ENCODE measurements around the gene MCU. TPM values are rescaled to one million over a fixed set of nuclear protein-coding genes. Genes with fewer than 3 reads are reported as not detected.

The MCU gene
- polyA plus RNA-seq, 1 donor from 2014 or later = 22.9 TPM

DNA sequence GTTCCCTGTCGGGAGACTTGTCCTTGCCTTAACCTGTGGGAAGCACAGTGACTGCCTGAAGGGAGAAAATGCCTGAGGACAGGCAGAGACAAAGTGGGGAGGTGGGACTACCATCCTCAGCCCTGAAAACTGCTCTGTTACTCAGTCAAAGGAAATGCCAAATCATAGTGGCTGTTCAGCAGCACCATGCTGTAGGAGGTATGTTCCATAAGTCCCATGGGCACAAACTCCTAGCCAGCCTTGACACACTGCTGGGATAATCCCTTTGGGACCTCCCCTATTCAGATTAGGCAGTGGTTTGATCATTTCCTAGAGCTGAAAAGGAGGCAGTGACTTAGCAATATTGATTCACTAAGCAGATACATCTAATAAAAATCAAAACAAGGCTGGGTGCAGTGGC is 80.1 kb downstream of the MCU start:
- no peak overlapping the region for H3K27ac ChIP-seq (ENCODE audit: low read length)
- H3K36me3 ChIP-seq (ENCODE audit: insufficient read depth, low read length) = no peaks in the 10 kb centered on the region
- no peaks in the 10 kb centered on the region for H3K79me2 ChIP-seq (replicated peaks; ENCODE audit: insufficient read depth, low read length)
- H3K4me3 ChIP-seq (ENCODE audit: low read length) = no peak overlapping the region
- H3K27me3 ChIP-seq (ENCODE audit: insufficient read depth, low read depth, low read length) = no peaks in the 10 kb centered on the region
- no peak overlapping the region for H3K9ac ChIP-seq (ENCODE audit: low read length)
- H3K9me3 ChIP-seq (ENCODE audit: low read length) = peaks cover 9% of the 10 kb centered on the region
- H3K4me2 ChIP-seq (ENCODE audit: low read length) = no peak overlapping the region
- H2AFZ ChIP-seq (ENCODE audit: low read depth, low read length) = no peak overlapping the region
- no peaks in the 10 kb centered on the region for H3K9me2 ChIP-seq (ENCODE audit: insufficient read depth, low read length)
- TF ChIP-seq MXI1 (conservative IDR thresholded peaks at IDR 0.05; ENCODE audit: poor library complexity, severe bottlenecking) (no peak), TAF1 (IDR thresholded peaks at IDR 0.05; ENCODE audit: low read depth) (no peak), RAD21 (conservative IDR thresholded peaks at IDR 0.05) (no peak), EP300 (conservative IDR thresholded peaks at IDR 0.05; ENCODE audit: poor library complexity, severe bottlenecking) (no peak), EZH2 (IDR thresholded peaks at IDR 0.05; ENCODE audit: borderline replicate concordance, insufficient read depth, low read length, poor library complexity, severe bottlenecking) (no peak), POLR2AphosphoS5 (IDR thresholded peaks at IDR 0.05) (no peak), SMC3 (conservative IDR thresholded peaks at IDR 0.05; ENCODE audit: poor library complexity) (no peak)
- TF ChIP-seq, protein P1, sequence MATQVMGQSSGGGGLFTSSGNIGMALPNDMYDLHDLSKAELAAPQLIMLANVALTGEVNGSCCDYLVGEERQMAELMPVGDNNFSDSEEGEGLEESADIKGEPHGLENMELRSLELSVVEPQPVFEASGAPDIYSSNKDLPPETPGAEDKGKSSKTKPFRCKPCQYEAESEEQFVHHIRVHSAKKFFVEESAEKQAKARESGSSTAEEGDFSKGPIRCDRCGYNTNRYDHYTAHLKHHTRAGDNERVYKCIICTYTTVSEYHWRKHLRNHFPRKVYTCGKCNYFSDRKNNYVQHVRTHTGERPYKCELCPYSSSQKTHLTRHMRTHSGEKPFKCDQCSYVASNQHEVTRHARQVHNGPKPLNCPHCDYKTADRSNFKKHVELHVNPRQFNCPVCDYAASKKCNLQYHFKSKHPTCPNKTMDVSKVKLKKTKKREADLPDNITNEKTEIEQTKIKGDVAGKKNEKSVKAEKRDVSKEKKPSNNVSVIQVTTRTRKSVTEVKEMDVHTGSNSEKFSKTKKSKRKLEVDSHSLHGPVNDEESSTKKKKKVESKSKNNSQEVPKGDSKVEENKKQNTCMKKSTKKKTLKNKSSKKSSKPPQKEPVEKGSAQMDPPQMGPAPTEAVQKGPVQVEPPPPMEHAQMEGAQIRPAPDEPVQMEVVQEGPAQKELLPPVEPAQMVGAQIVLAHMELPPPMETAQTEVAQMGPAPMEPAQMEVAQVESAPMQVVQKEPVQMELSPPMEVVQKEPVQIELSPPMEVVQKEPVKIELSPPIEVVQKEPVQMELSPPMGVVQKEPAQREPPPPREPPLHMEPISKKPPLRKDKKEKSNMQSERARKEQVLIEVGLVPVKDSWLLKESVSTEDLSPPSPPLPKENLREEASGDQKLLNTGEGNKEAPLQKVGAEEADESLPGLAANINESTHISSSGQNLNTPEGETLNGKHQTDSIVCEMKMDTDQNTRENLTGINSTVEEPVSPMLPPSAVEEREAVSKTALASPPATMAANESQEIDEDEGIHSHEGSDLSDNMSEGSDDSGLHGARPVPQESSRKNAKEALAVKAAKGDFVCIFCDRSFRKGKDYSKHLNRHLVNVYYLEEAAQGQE (IDR thresholded peaks at IDR 0.05; ENCODE audit: borderline replicate concordance) = no peak
- TF ChIP-seq, protein P2, sequence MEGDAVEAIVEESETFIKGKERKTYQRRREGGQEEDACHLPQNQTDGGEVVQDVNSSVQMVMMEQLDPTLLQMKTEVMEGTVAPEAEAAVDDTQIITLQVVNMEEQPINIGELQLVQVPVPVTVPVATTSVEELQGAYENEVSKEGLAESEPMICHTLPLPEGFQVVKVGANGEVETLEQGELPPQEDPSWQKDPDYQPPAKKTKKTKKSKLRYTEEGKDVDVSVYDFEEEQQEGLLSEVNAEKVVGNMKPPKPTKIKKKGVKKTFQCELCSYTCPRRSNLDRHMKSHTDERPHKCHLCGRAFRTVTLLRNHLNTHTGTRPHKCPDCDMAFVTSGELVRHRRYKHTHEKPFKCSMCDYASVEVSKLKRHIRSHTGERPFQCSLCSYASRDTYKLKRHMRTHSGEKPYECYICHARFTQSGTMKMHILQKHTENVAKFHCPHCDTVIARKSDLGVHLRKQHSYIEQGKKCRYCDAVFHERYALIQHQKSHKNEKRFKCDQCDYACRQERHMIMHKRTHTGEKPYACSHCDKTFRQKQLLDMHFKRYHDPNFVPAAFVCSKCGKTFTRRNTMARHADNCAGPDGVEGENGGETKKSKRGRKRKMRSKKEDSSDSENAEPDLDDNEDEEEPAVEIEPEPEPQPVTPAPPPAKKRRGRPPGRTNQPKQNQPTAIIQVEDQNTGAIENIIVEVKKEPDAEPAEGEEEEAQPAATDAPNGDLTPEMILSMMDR (IDR thresholded peaks at IDR 0.05; ENCODE audit: poor library complexity, severe bottlenecking) = no peak
- no peaks in the 10 kb centered on the region for H4K20me1 ChIP-seq (ENCODE audit: insufficient read depth)
- H3F3A ChIP-seq (ENCODE audit: insufficient read depth, low read length, poor library complexity, severe bottlenecking) = no peaks in the 10 kb centered on the region

DNA sequence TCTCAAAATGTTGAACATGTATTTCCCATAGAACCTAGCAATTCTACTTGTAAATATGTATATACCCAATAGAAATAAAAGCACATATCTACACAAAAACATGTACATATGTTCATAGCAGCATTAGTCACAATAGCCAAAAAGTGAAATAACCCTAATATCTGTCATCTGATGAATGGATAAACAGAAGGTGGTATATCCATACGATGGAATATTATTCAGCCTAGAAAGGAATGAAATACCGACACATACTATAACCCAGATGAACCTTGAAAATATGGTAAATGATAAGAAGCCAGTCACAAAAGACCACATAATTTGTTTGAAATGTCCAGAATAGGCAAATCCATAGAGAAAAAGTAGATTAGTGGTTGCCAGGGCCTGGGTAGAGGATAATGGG is 87.9 kb downstream of the MCU start:
- no peaks in the 10 kb centered on the region for H3F3A ChIP-seq (ENCODE audit: insufficient read depth, low read length, poor library complexity, severe bottlenecking)
- no peaks in the 10 kb centered on the region for H3K79me2 ChIP-seq (replicated peaks; ENCODE audit: insufficient read depth, low read length)
- H3K4me3 ChIP-seq (ENCODE audit: low read length) = no peak overlapping the region
- peaks cover 5% of the 10 kb centered on the region for H3K9me3 ChIP-seq (ENCODE audit: low read length)
- TF ChIP-seq, protein P1 (IDR thresholded peaks at IDR 0.05; ENCODE audit: borderline replicate concordance) = no peak
- no peak for TF ChIP-seq RAD21 (conservative IDR thresholded peaks at IDR 0.05)
- TF ChIP-seq TAF1 (IDR thresholded peaks at IDR 0.05; ENCODE audit: low read depth) = no peak
- TF ChIP-seq, protein P2 (IDR thresholded peaks at IDR 0.05; ENCODE audit: poor library complexity, severe bottlenecking) = no peak
- no peak for TF ChIP-seq SMC3 (conservative IDR thresholded peaks at IDR 0.05; ENCODE audit: poor library complexity)
- TF ChIP-seq MXI1 (conservative IDR thresholded peaks at IDR 0.05; ENCODE audit: poor library complexity, severe bottlenecking) = no peak
- no peak for TF ChIP-seq EP300 (conservative IDR thresholded peaks at IDR 0.05; ENCODE audit: poor library complexity, severe bottlenecking)
- TF ChIP-seq EZH2 (IDR thresholded peaks at IDR 0.05; ENCODE audit: borderline replicate concordance, insufficient read depth, low read length, poor library complexity, severe bottlenecking) = no peak
- no peak for TF ChIP-seq POLR2AphosphoS5 (IDR thresholded peaks at IDR 0.05)
- no peaks in the 10 kb centered on the region for H3K27me3 ChIP-seq (ENCODE audit: insufficient read depth, low read depth, low read length)
- no peak overlapping the region for H3K9ac ChIP-seq (ENCODE audit: low read length)
- no peaks in the 10 kb centered on the region for H3K36me3 ChIP-seq (ENCODE audit: insufficient read depth, low read length)
- no peaks in the 10 kb centered on the region for H4K20me1 ChIP-seq (ENCODE audit: insufficient read depth)
- no peak overlapping the region for H2AFZ ChIP-seq (ENCODE audit: low read depth, low read length)
- no peaks in the 10 kb centered on the region for H3K9me2 ChIP-seq (ENCODE audit: insufficient read depth, low read length)
- no peak overlapping the region for H3K27ac ChIP-seq (ENCODE audit: low read length)
- no peak overlapping the region for H3K4me2 ChIP-seq (ENCODE audit: low read length)

All from neural cell (in vitro differentiated cells).